Panc1 (cell line): ENCODE data around the gene ERFL.

ENCODE experiments used
- CTCF ChIP-seq: fragments of 450-650 bp; IDR thresholded peaks from 2 replicates; pipeline ENCODE4 v1.5.1; 2017; ENCODE audit warnings: mild to moderate bottlenecking
- POLR2AphosphoS5 ChIP-seq: IDR thresholded peaks from 2 replicates; pipeline ENCODE4 v1.6.1; 2012; ENCODE audit warnings: mild to moderate bottlenecking, low read depth, low read length, moderate library complexity
- SIN3A ChIP-seq: IDR thresholded peaks from 2 replicates; pipeline ENCODE4 v1.6.1; 2012; ENCODE audit warnings: low read depth, mild to moderate bottlenecking, low read length, moderate library complexity, borderline replicate concordance; ENCODE audit not compliant: insufficient read depth
- TCF7L2 ChIP-seq: IDR thresholded peaks from 2 replicates; pipeline ENCODE4 v1.6.1; 2011; ENCODE audit warnings: mild to moderate bottlenecking, low read depth, low read length, inconsistent platforms

- no peak for TF ChIP-seq CTCF
- TF ChIP-seq TCF7L2, result no peak
- no peak for TF ChIP-seq POLR2AphosphoS5
- TF ChIP-seq SIN3A, result no peak
Measured at GRCh38 chr19:41883463-41883820, 44.8 kb downstream of the ERFL start.
